Duodenal mucosa (tissue), 2 donors: Measurements from ENCODE around the gene PACSIN1.

Experiments
- H3K27ac ChIP-seq: one replicate; pipeline ENCODE4 v1.7.0; 2013; ENCODE audit warnings: low read depth, low read length
- H3K27me3 ChIP-seq, 2 donors: one replicate each; pipeline ENCODE4 v1.7.0; 2013; ENCODE audit warnings: low read length in 2 of 2, control low read depth in 1 of 2; ENCODE audit not compliant: insufficient read depth in 2 of 2, control insufficient read depth in 1 of 2
- H3K36me3 ChIP-seq, 2 donors: one replicate each; pipeline ENCODE4 v1.7.0; 2013; ENCODE audit warnings: low read length in 2 of 2, control low read depth in 1 of 2; ENCODE audit not compliant: insufficient read depth in 2 of 2, control insufficient read depth in 1 of 2
- H3K4me1 ChIP-seq, 2 donors: one replicate each; pipeline ENCODE4 v1.7.0; 2013; ENCODE audit warnings: low read length in 2 of 2, control low read depth in 1 of 2; ENCODE audit not compliant: insufficient read depth in 2 of 2, control insufficient read depth in 1 of 2
- H3K4me3 ChIP-seq, 2 donors: one replicate each; pipeline ENCODE4 v1.7.0; 2013; ENCODE audit warnings: low read length in 2 of 2, low read depth in 1 of 2
- H3K9ac ChIP-seq, 2 donors: one replicate each; pipeline ENCODE4 v1.7.0; 2013; ENCODE audit warnings: low read length in 2 of 2, low read depth in 1 of 2
- H3K9me3 ChIP-seq, 2 donors: one replicate each; pipeline ENCODE4 v1.7.0; 2013; ENCODE audit warnings: low read length in 2 of 2, control low read depth in 1 of 2; ENCODE audit not compliant: control insufficient read depth in 1 of 2

The PACSIN1 gene

GRCh38 chr6:34560366-34561226 lies 94.7 kb downstream of the PACSIN1 start:
- H3K9ac ChIP-seq = no peak overlapping the region
- no peak overlapping the region for H3K27ac ChIP-seq

DNA sequence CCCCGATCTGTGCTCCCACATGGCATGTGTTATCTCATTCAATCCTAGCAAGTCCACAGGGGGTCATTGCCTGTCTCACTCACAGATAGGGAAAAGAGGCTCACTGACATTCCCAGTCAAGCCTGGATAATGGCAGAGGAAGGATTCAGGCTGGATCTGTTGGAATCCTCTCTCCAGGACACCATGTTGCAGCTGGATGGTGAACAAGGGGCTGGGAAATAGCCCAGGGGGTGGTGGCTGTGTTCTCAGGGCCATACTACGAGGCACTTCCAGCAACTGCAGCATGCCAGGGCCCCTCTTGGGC lies 95.3 kb downstream of the PACSIN1 start:
- Histone ChIP-seq H3K27me3 (no peaks in the 10 kb centered on the region), H3K4me1 (peaks cover 0 to 5% of the 10 kb centered on the region in 2 donors), H3K9ac (no peak overlapping the region), H3K27ac (no peak overlapping the region), H3K36me3 (no peaks in the 10 kb centered on the region), H3K4me3 (no peak overlapping the region), H3K9me3 (no peaks in the 10 kb centered on the region)

More at GRCh38 chr6:34560366-34561226, 94.7 kb downstream of the PACSIN1 start:
- no peaks in the 10 kb centered on the region for H3K9me3 ChIP-seq
- H3K4me3 ChIP-seq = no peak overlapping the region
- no peaks in the 10 kb centered on the region for H3K27me3 ChIP-seq
- H3K4me1 ChIP-seq = peaks cover 0 to 5% of the 10 kb centered on the region in 2 donors
- H3K36me3 ChIP-seq = no peaks in the 10 kb centered on the region

- peaks cover 0 to 1% of the 10 kb centered on the region in 2 donors for H3K4me1 ChIP-seq
- H3K9me3 ChIP-seq = no peaks in the 10 kb centered on the region
- H3K27me3 ChIP-seq = no peaks in the 10 kb centered on the region
- no peaks in the 10 kb centered on the region for H3K36me3 ChIP-seq
- H3K27ac ChIP-seq = no peak overlapping the region
- H3K9ac ChIP-seq = no peak overlapping the region
- H3K4me3 ChIP-seq = no peak overlapping the region
Observed at GRCh38 chr6:34562350-34562749, 96.5 kb downstream of the PACSIN1 start.

GRCh38 chr6:34562861-34563512 lies 97.1 kb downstream of the PACSIN1 start:
- Histone ChIP-seq H3K4me3 (no peak overlapping the region), H3K27ac (no peak overlapping the region), H3K9me3 (no peaks in the 10 kb centered on the region), H3K27me3 (no peaks in the 10 kb centered on the region), H3K4me1 (no peaks in the 10 kb centered on the region), H3K36me3 (no peaks in the 10 kb centered on the region), H3K9ac (no peak overlapping the region)

GRCh38 chr6:34563513-34563870 lies 97.6 kb downstream of the PACSIN1 start:
- H3K27me3 ChIP-seq = no peaks in the 10 kb centered on the region
- no peak overlapping the region for H3K4me3 ChIP-seq
- H3K4me1 ChIP-seq = no peaks in the 10 kb centered on the region
- H3K9ac ChIP-seq = no peak overlapping the region
- no peaks in the 10 kb centered on the region for H3K36me3 ChIP-seq
- H3K9me3 ChIP-seq = no peaks in the 10 kb centered on the region
- H3K27ac ChIP-seq = no peak overlapping the region

- peaks cover 0 to 2% of the 10 kb centered on the region in 2 donors for H3K27me3 ChIP-seq
Observed at GRCh38 chr6:34564181-34564580, 98.3 kb downstream of the PACSIN1 start.

DNA sequence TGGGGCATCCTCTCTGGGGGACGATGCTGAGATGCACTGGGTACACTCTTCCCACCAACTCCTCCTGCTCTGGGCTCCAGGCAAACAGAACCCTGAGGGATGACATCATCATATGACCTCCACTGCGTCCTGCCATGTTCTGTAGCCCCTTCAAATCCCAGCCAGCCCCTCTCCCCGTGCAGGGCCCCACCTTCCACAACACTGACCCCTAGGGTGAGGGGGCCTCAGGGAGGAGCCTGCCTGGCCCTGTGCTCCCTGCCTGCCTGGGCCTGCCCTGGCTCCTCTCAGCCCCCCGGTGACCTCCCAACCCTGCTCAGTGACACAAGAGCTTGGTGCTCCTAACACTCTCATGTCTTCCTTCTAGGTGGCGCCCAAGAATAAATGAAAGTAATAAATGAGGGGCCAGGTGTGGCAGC lies 99.9 kb downstream of the PACSIN1 start:
- H3K27me3 ChIP-seq = peaks cover 0 to 4% of the 10 kb centered on the region in 2 donors
- H3K4me3 ChIP-seq = no peak overlapping the region
- H3K4me1 ChIP-seq = peaks cover 0 to 4% of the 10 kb centered on the region in 2 donors
- no peak overlapping the region for H3K9ac ChIP-seq
- H3K9me3 ChIP-seq = no peaks in the 10 kb centered on the region
- no peak overlapping the region for H3K27ac ChIP-seq
- no peaks in the 10 kb centered on the region for H3K36me3 ChIP-seq

More at GRCh38 chr6:34564181-34564580, 98.3 kb downstream of the PACSIN1 start:
- Histone ChIP-seq H3K36me3 (no peaks in the 10 kb centered on the region), H3K9me3 (no peaks in the 10 kb centered on the region), H3K9ac (no peak overlapping the region), H3K4me1 (no peaks in the 10 kb centered on the region), H3K27ac (no peak overlapping the region), H3K4me3 (no peak overlapping the region)

GRCh38 chr6:34566830-34567546 lies 101.1 kb downstream of the PACSIN1 start:
- no peak overlapping the region for H3K27ac ChIP-seq
- H3K4me3 ChIP-seq = no peak overlapping the region
- no peaks in the 10 kb centered on the region for H3K9me3 ChIP-seq
- peaks cover 0 to 4% of the 10 kb centered on the region in 2 donors for H3K27me3 ChIP-seq
- H3K36me3 ChIP-seq = no peaks in the 10 kb centered on the region
- no peak overlapping the region for H3K9ac ChIP-seq
- peaks cover 0 to 4% of the 10 kb centered on the region in 2 donors for H3K4me1 ChIP-seq

- H3K27ac ChIP-seq = no peak overlapping the region
- no peaks in the 10 kb centered on the region for H3K9me3 ChIP-seq
- H3K9ac ChIP-seq = no peak overlapping the region
- H3K4me1 ChIP-seq = peaks cover 0 to 4% of the 10 kb centered on the region in 2 donors
- H3K36me3 ChIP-seq = no peaks in the 10 kb centered on the region
- no peak overlapping the region for H3K4me3 ChIP-seq
- peaks cover 0 to 4% of the 10 kb centered on the region in 2 donors for H3K27me3 ChIP-seq
Observed at GRCh38 chr6:34568341-34569201, 102.7 kb downstream of the PACSIN1 start.
